ENCODE data around the gene KIAA1549. TPM values are rescaled to one million over a fixed set of nuclear protein-coding genes. Genes with fewer than 3 reads are reported as not detected.
A peak's percentile ranks its signal among the peaks of the same experiment; 100 is the strongest.

The KIAA1549 gene
- total and polyA plus RNA-seq, 9 of the 15 experiments (the other 6 are each of a cell fraction or from before 2014, with no cell fraction given), result 0.01 to 0.29 (median 0.07) TPM

- no peak overlapping the region for H2AFZ ChIP-seq (ENCODE audit: low read depth, low read length)
Observed at GRCh38 chr7:138867744-138868143, 113.4 kb downstream of the KIAA1549 start.

DNA sequence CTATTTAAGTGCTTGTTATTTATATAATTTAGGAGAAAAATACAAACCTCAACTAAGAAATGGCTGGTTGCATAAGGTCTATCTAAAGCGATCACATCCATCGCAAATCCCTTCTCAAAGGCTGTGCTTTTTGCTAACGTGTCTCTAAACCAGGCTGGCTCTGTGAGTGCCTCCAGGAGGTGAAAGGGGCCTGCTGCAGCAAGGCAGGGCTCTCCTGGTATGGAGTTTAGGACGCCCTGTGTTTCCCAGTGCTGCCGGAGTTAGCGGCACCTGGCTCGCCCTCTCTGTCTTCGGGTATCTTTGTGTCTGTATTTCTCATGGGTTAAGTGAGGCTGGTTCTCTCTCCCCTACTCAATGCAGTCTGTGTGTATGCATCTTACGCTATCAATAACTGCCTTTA is 114.8 kb downstream of the KIAA1549 start:
- H3K36me3 ChIP-seq (ENCODE audit: control insufficient read depth, insufficient read depth, low read length), result no peaks in the 10 kb centered on the region
- intact Hi-C loops (cut with micrococcal nuclease) (loop anchor here (1.0 to 10.0 kb wide), 3 partner anchors 182 to 705 kb away; no protein-coding TSS in a partner anchor), in situ Hi-C loops (cut with MboI) (no loop called here)
- ChIA-PET CTCF (ENCODE audit: low intra/inter-chr PET ratio) (interaction anchor here (1.1 kb wide), 2 partner anchors 1212 to 1239 kb away, joined by 3 read pairs; no protein-coding TSS in a partner anchor), POLR2A (no interaction called here)
- DNase-seq (ENCODE audit: extremely low read depth in 1 of 4, low spot score in 3 of 4) (no peak), ATAC-seq (peak; percentile 35; the same call in 2 of the 3 replicates), FAIRE-seq (no peak)
- no peak overlapping the region for H3K4me3 ChIP-seq
- no peak overlapping the region for H3K9ac ChIP-seq (ENCODE audit: insufficient read depth in 1 of 2, low read depth in 2 of 2, low read length in 2 of 2)
- 3% methylated on average over 9 of the region's 9 CpGs for WGBS (ENCODE audit: insufficient coverage, low coverage, missing lambda C conversion rate)
- peaks cover 3 to 18% of the 10 kb centered on the region in 2 experiments; a peak in 4 of 5 replicates for H3K4me1 ChIP-seq (replicated peaks in 1 of 2; ENCODE audit: control insufficient read depth in 2 of 2, insufficient read depth in 2 of 2, low read length in 2 of 2)
- H3K27me3 ChIP-seq (ENCODE audit: control insufficient read depth in 2 of 2, insufficient read depth in 2 of 2, low read length in 2 of 2), result peaks cover 41 to 70% of the 10 kb centered on the region in 2 experiments
- H3K27ac ChIP-seq (ENCODE audit: extremely low read depth, low read depth, low read length), result no peak overlapping the region
- H4K20me1 ChIP-seq (replicated peaks; ENCODE audit: control insufficient read depth, insufficient read depth, low read length), result no peaks in the 10 kb centered on the region
- no TSS peak for BruUV-seq (replicated peaks)
- H3K9me1 ChIP-seq (ENCODE audit: control insufficient read depth, insufficient read depth, low read length), result no peaks in the 10 kb centered on the region
- no peaks in the 10 kb centered on the region for H3K79me2 ChIP-seq (ENCODE audit: control insufficient read depth, insufficient read depth, low read length)
- H3K9me3 ChIP-seq (replicated peaks; ENCODE audit: control insufficient read depth, insufficient read depth, low read depth, low read length), result no peaks in the 10 kb centered on the region
- peak overlapping the region; percentile 30; the same call in 1 of the 2 replicates for H2AFZ ChIP-seq (ENCODE audit: low read depth, low read length)
- H3K4me2 ChIP-seq (ENCODE audit: insufficient read depth, low read length), result no peak overlapping the region; the same call in 1 of the 2 replicates
- TF ChIP-seq CBX5 (IDR thresholded peaks at IDR 0.05; ENCODE audit: borderline replicate concordance, low read depth) (no peak), CTCF (IDR thresholded peaks at IDR 0.05 in 2 of 3, conservative IDR thresholded peaks at IDR 0.05 in 1 of 3; ENCODE audit: insufficient read depth in 2 of 3, low read depth in 1 of 3, low read length in 3 of 3) (no peak), ZNF695 (CRISPR knock-in tag; IDR thresholded peaks at IDR 0.05) (no peak)

More at GRCh38 chr7:138867744-138868143, 113.4 kb downstream of the KIAA1549 start:
- no peak for TF ChIP-seq ZBTB34 (CRISPR knock-in tag; IDR thresholded peaks at IDR 0.05)
- no peak overlapping the region for H3K27ac ChIP-seq (ENCODE audit: extremely low read depth, low read depth, low read length)
- H4K20me1 ChIP-seq (replicated peaks; ENCODE audit: control insufficient read depth, insufficient read depth, low read length), result no peaks in the 10 kb centered on the region
- 2% methylated on average over 19 of the region's 19 CpGs for WGBS (ENCODE audit: insufficient coverage, low coverage, missing lambda C conversion rate)
- FAIRE-seq, result no peak
- H3K9me1 ChIP-seq (ENCODE audit: control insufficient read depth, insufficient read depth, low read length), result no peaks in the 10 kb centered on the region
- peak overlapping the region in 1 of 2 experiments; percentile 27; a peak in 1 of 4 replicates for H3K9ac ChIP-seq (ENCODE audit: insufficient read depth in 1 of 2, low read depth in 2 of 2, low read length in 2 of 2)
- ATAC-seq, result no peak
- peaks cover 3 to 18% of the 10 kb centered on the region in 2 experiments; a peak in 4 of 5 replicates for H3K4me1 ChIP-seq (replicated peaks in 1 of 2; ENCODE audit: control insufficient read depth in 2 of 2, insufficient read depth in 2 of 2, low read length in 2 of 2)
- no peak overlapping the region for H3K4me3 ChIP-seq
- in situ Hi-C loops (cut with MboI) (no loop called here), intact Hi-C loops (cut with micrococcal nuclease) (loop anchor here (2.0 to 10.0 kb wide), 2 partner anchors 183 to 419 kb away; no protein-coding TSS in a partner anchor)
- ChIA-PET POLR2A (no interaction called here), CTCF (ENCODE audit: low intra/inter-chr PET ratio) (no interaction called here)
- H3K9me3 ChIP-seq (replicated peaks; ENCODE audit: control insufficient read depth, insufficient read depth, low read depth, low read length), result no peaks in the 10 kb centered on the region
- H3K36me3 ChIP-seq (ENCODE audit: control insufficient read depth, insufficient read depth, low read length), result no peaks in the 10 kb centered on the region
- no peak for DNase-seq (ENCODE audit: extremely low read depth in 1 of 4, low spot score in 3 of 4)
- no peaks in the 10 kb centered on the region for H3K79me2 ChIP-seq (ENCODE audit: control insufficient read depth, insufficient read depth, low read length)
- peaks cover 44 to 71% of the 10 kb centered on the region in 2 experiments for H3K27me3 ChIP-seq (ENCODE audit: control insufficient read depth in 2 of 2, insufficient read depth in 2 of 2, low read length in 2 of 2)
- H3K4me2 ChIP-seq (ENCODE audit: insufficient read depth, low read length), result no peak overlapping the region
- no TSS peak for BruUV-seq (replicated peaks)
